SK-N-SH treated with all-trans-retinoic acid at 6 μM for 48 hours (cell line): Measurements from ENCODE around the gene LRBA.

Experiments
- ATAC-seq: fragments of 200-7000 bp; cut with Tn5 transposase; 3 replicates; pipeline ENCODE4 v1.9.1; 2020; ENCODE audit warnings: mild to moderate bottlenecking, moderate library complexity
- BACH2 ChIP-seq: fragments of 250-450 bp; sonication (Bioruptor Pico); IDR thresholded peaks from 2 replicates; pipeline ENCODE4 v1.9.0; 2021; ENCODE audit warnings: mild to moderate bottlenecking, borderline replicate concordance
- CREB5 ChIP-seq: fragments of 250-450 bp; sonication (Bioruptor Pico); IDR thresholded peaks from 2 replicates; pipeline ENCODE4 v1.5.1; 2020; ENCODE audit warnings: low read depth, mild to moderate bottlenecking, moderate library complexity
- CSDC2 ChIP-seq: fragments of 250-450 bp; sonication (Bioruptor Pico); IDR thresholded peaks from 2 replicates; pipeline ENCODE4 v1.5.0; 2020; ENCODE audit warnings: mild to moderate bottlenecking, moderate library complexity
- CSRNP3 ChIP-seq: fragments of 250-450 bp; sonication (Bioruptor Pico); IDR thresholded peaks from 2 replicates; pipeline ENCODE4 v1.5.1; 2021; ENCODE audit warnings: mild to moderate bottlenecking, moderate library complexity
- GLIS3 ChIP-seq: fragments of 250-450 bp; sonication (Bioruptor Pico); IDR thresholded peaks from 2 replicates; pipeline ENCODE4 v1.5.0; 2020; ENCODE audit warnings: mild to moderate bottlenecking, moderate library complexity
- ISL1 ChIP-seq: fragments of 250-450 bp; sonication (Bioruptor Pico); IDR thresholded peaks from 2 replicates; pipeline ENCODE4 v2.1.2; 2022; ENCODE audit warnings: mild to moderate bottlenecking, moderate library complexity
- OSR1 ChIP-seq: fragments of 250-450 bp; sonication (Bioruptor Pico); IDR thresholded peaks from 2 replicates; pipeline ENCODE4 v1.8.0; 2022; ENCODE audit warnings: moderate library complexity, mild to moderate bottlenecking, inconsistent platforms
- POU6F1 ChIP-seq: fragments of 250-450 bp; sonication (Bioruptor Pico); IDR thresholded peaks from 2 replicates; pipeline ENCODE4 v1.8.0; 2021; ENCODE audit warnings: low read depth, mild to moderate bottlenecking, moderate library complexity, borderline replicate concordance
- PPARA ChIP-seq: fragments of 250-450 bp; sonication (Bioruptor Pico); IDR thresholded peaks from 2 replicates; pipeline ENCODE4 v1.5.0; 2020; ENCODE audit warnings: mild to moderate bottlenecking, borderline replicate concordance
- SNAI2 ChIP-seq: fragments of 250-450 bp; sonication (Bioruptor Pico); IDR thresholded peaks from 2 replicates; pipeline ENCODE4 v1.5.0; 2020; ENCODE audit warnings: mild to moderate bottlenecking, moderate library complexity
- TCF4 ChIP-seq: fragments of 250-450 bp; sonication (Bioruptor Pico); IDR thresholded peaks from 2 replicates; pipeline ENCODE4 v1.8.0; 2021; ENCODE audit warnings: mild to moderate bottlenecking, moderate library complexity, borderline replicate concordance
- TOX ChIP-seq: fragments of 250-450 bp; sonication (Bioruptor Pico); IDR thresholded peaks from 2 replicates; pipeline ENCODE4 v1.8.0; 2021; ENCODE audit warnings: mild to moderate bottlenecking, moderate library complexity, borderline replicate concordance
- TSHZ2 ChIP-seq: fragments of 250-450 bp; sonication (Bioruptor Pico); IDR thresholded peaks from 2 replicates; pipeline ENCODE4 v1.5.0; 2020; ENCODE audit warnings: mild to moderate bottlenecking, moderate library complexity
- ZC3H10 ChIP-seq: fragments of 250-450 bp; sonication (Bioruptor Pico); IDR thresholded peaks from 2 replicates; pipeline ENCODE4 v1.5.1; 2021; ENCODE audit warnings: mild to moderate bottlenecking, moderate library complexity
- ZFP3 ChIP-seq: fragments of 250-450 bp; sonication (Bioruptor Pico); IDR thresholded peaks from 2 replicates; pipeline ENCODE4 v1.5.0; 2020; ENCODE audit warnings: mild to moderate bottlenecking, moderate library complexity
- ZNF565 ChIP-seq: fragments of 450-650 bp; formaldehyde crosslinking; conservative IDR thresholded peaks from 2 replicates; pipeline ENCODE4 v1.5.0; 2020; ENCODE audit warnings: low read depth, mild to moderate bottlenecking, moderate library complexity
- ZNF70 ChIP-seq: fragments of 450-650 bp; formaldehyde crosslinking; IDR thresholded peaks from 2 replicates; pipeline ENCODE4 v1.5.0; 2020; ENCODE audit warnings: mild to moderate bottlenecking, moderate library complexity
- ZNF8 ChIP-seq: fragments of 450-650 bp; formaldehyde crosslinking; IDR thresholded peaks from 2 replicates; pipeline ENCODE4 v1.5.0; 2020; ENCODE audit warnings: mild to moderate bottlenecking, moderate library complexity

The LRBA gene

GRCh38 chr4:150336676-150337412 is 678.2 kb downstream of the LRBA start:
- TF ChIP-seq CSDC2 (CRISPR knock-in tag) (no peak), TCF4 (CRISPR knock-in tag) (no peak), BACH2 (no peak), GLIS3 (CRISPR knock-in tag) (no peak), ISL1 (peak; percentile 51), TOX (CRISPR knock-in tag) (no peak), SNAI2 (CRISPR knock-in tag) (no peak), ZC3H10 (CRISPR knock-in tag) (no peak)
- no peak for ATAC-seq

- TF ChIP-seq TOX (CRISPR knock-in tag): no peak
- TF ChIP-seq ZFP3 (CRISPR knock-in tag): no peak
- ATAC-seq: no peak
These were observed 682.1 kb downstream of the LRBA start for GRCh38 chr4:150332961-150333360.

- no peak for ATAC-seq
- no peak for TF ChIP-seq ZFP3 (CRISPR knock-in tag)
- TF ChIP-seq ZNF70 (CRISPR knock-in tag): no peak
- TF ChIP-seq SNAI2 (CRISPR knock-in tag): no peak
- TF ChIP-seq OSR1 (CRISPR knock-in tag): no peak
- TF ChIP-seq ZNF8 (CRISPR knock-in tag): no peak
- TF ChIP-seq CSRNP3 (CRISPR knock-in tag): no peak
- no peak for TF ChIP-seq GLIS3 (CRISPR knock-in tag)
- no peak for TF ChIP-seq POU6F1 (CRISPR knock-in tag)
- TF ChIP-seq TOX (CRISPR knock-in tag): no peak
These were observed 683.0 kb downstream of the LRBA start for GRCh38 chr4:150332086-150332485.

- TF ChIP-seq PPARA (no peak), ISL1 (peak; percentile 23; the same call in 1 of the 2 replicates), TOX (CRISPR knock-in tag) (no peak)
- no peak for ATAC-seq
These were observed 685.7 kb downstream of the LRBA start for GRCh38 chr4:150329373-150329772.

- ATAC-seq: no peak
These were observed 686.6 kb downstream of the LRBA start for GRCh38 chr4:150328496-150328895.

More at GRCh38 chr4:150328496-150328895, 686.6 kb downstream of the LRBA start:
- TF ChIP-seq TSHZ2 (CRISPR knock-in tag) (no peak), CREB5 (CRISPR knock-in tag) (no peak), ZC3H10 (CRISPR knock-in tag) (no peak), CSDC2 (CRISPR knock-in tag) (no peak), PPARA (no peak), ZFP3 (CRISPR knock-in tag) (no peak), ZNF565 (no peak)
